IMR-90 (cell line): Measurements from ENCODE around the gene MRPL40.

Experiments
- CTCF ChIP-seq: conservative IDR thresholded peaks from 2 replicates; pipeline ENCODE4 v1.5.1; 2012; ENCODE audit warnings: mild to moderate bottlenecking, low read depth, low read length, improper control_type of control experiment
- POLR2A ChIP-seq: IDR thresholded peaks from 2 replicates; pipeline ENCODE4 v1.6.1; 2012; ENCODE audit warnings: mild to moderate bottlenecking, low read depth, low read length
- RAD21 ChIP-seq: IDR thresholded peaks from 2 replicates; pipeline ENCODE4 v1.6.1; 2012; ENCODE audit warnings: low read length, improper control_type of control experiment
- RCOR1 ChIP-seq: IDR thresholded peaks from 2 replicates; pipeline ENCODE4 v1.6.1; 2012; ENCODE audit warnings: mild to moderate bottlenecking, low read length, improper control_type of control experiment; ENCODE audit not compliant: insufficient replicate concordance
- RFX5 ChIP-seq: IDR thresholded peaks from 2 replicates; pipeline ENCODE4 v1.8.0; 2012; ENCODE audit warnings: low read depth, mild to moderate bottlenecking, low read length, moderate library complexity
- SMC3 ChIP-seq: fragments of 150-350 bp; IDR thresholded peaks from 2 replicates; pipeline ENCODE4 v1.6.1; 2016; ENCODE audit warnings: low read depth, mild to moderate bottlenecking, antibody characterized with exemption, low read length, moderate library complexity
- USF2 ChIP-seq: fragments of 150-350 bp; IDR thresholded peaks from 2 replicates; pipeline ENCODE4 v1.6.1; 2017; ENCODE audit warnings: mild to moderate bottlenecking, antibody characterized with exemption, low read length, low read depth

- TF ChIP-seq CTCF: no peak
- no peak for TF ChIP-seq RCOR1
- no peak for TF ChIP-seq USF2
- TF ChIP-seq POLR2A: no peak
- TF ChIP-seq RFX5: no peak
- no peak for TF ChIP-seq RAD21
- TF ChIP-seq SMC3: no peak
Observed at GRCh38 chr22:19463008-19463407, 30.7 kb downstream of the MRPL40 start.
